Lower lobe of right lung (tissue), 2 donors: ENCODE measurements around the gene STRADA. TPM values are rescaled to one million over a fixed set of nuclear protein-coding genes. Genes with fewer than 3 reads are reported as not detected.

Experiments used
- ATAC-seq, 2 donors: fragments of 200-7000 bp; cut with Tn5 transposase; one replicate each; pipeline ENCODE4 v1.9.1; 2020 to 2022; ENCODE audit warnings: mild to moderate bottlenecking in 2 of 2, moderate library complexity in 2 of 2
- DNase-seq: peaks from one replicate; pipeline ENCODE4 v3.0.0-alpha.2; 2020
- H3K27ac ChIP-seq: fragments of 200-600 bp; one replicate; pipeline ENCODE4 v1.8.0; 2022
- H3K27me3 ChIP-seq: fragments of 200-600 bp; one replicate; pipeline ENCODE4 v1.8.0; 2022; ENCODE audit warnings: low read depth
- H3K36me3 ChIP-seq: fragments of 200-600 bp; one replicate; pipeline ENCODE4 v1.8.0; 2022; ENCODE audit warnings: mild to moderate bottlenecking
- H3K4me1 ChIP-seq: fragments of 200-600 bp; one replicate; pipeline ENCODE4 v1.8.0; 2022
- H3K4me3 ChIP-seq: fragments of 200-600 bp; one replicate; pipeline ENCODE4 v1.8.0; 2022; ENCODE audit warnings: mild to moderate bottlenecking
- H3K9me3 ChIP-seq: fragments of 200-600 bp; one replicate; pipeline ENCODE4 v1.8.0; 2022
- CTCF ChIP-seq: fragments of 200-600 bp; IDR thresholded peaks from one replicate; pipeline ENCODE4 v1.8.0; 2022; ENCODE audit warnings: antibody characterized with exemption, mild to moderate bottlenecking
- intact Hi-C: fragments of 100-400 bp; cut with DNase I; formaldehyde crosslinking; loops from one replicate; pipeline ENCODE4 v1.11.0; 2022
- total RNA-seq: library from RNA; stranded (reverse); fragmentation: NEBNext Ultra II Directional; extraction: Animal tissue kit (Norgen Biotek cat#: 25700); gene quantifications from one replicate; pipeline ENCODE4 v1.2.1, GENCODE V29; 2021
- donor health status: DM: no; HTN: yes; CAD: no; lungs with severe emphysema.

STRADA gene
- total RNA-seq, 1 donor from 2014 or later = 32.8 TPM

GRCh38 chr17:63698886-63699637, 42.5 kb downstream of the STRADA start:
- DNase-seq (peak; percentile 82), ATAC-seq (peak; percentile 51 to 55)
- H3K4me1 ChIP-seq = peaks cover 42% of the 10 kb centered on the region
- no peaks in the 10 kb centered on the region for H3K9me3 ChIP-seq
- H3K36me3 ChIP-seq = peaks cover 26% of the 10 kb centered on the region
- peak overlapping the region; percentile 84 for H3K27ac ChIP-seq
- H3K27me3 ChIP-seq = no peaks in the 10 kb centered on the region
- H3K4me3 ChIP-seq = peak overlapping the region; percentile 49
- TF ChIP-seq CTCF = no peak
- intact Hi-C loops = no loop called here

GRCh38 chr17:63698381-63698885, 43.2 kb downstream of the STRADA start:
- H3K36me3 ChIP-seq = peaks cover 26% of the 10 kb centered on the region
- intact Hi-C loops = no loop called here
- ATAC-seq = peak in 1 of 2 donors; percentile 7
- no peaks in the 10 kb centered on the region for H3K27me3 ChIP-seq
- TF ChIP-seq CTCF = no peak
- H3K27ac ChIP-seq = peak overlapping the region; percentile 84
- H3K4me1 ChIP-seq = peaks cover 42% of the 10 kb centered on the region
- H3K9me3 ChIP-seq = no peaks in the 10 kb centered on the region
- DNase-seq = no peak
- peak overlapping the region; percentile 49 for H3K4me3 ChIP-seq

GRCh38 chr17:63697341-63698286, 44.0 kb downstream of the STRADA start:
- peak; percentile 84 for DNase-seq

GRCh38 chr17:63696381-63696961, 45.1 kb downstream of the STRADA start:
- Histone ChIP-seq H3K27ac (peak overlapping the region; percentile 84), H3K27me3 (no peaks in the 10 kb centered on the region), H3K36me3 (peaks cover 41% of the 10 kb centered on the region), H3K4me1 (peaks cover 39% of the 10 kb centered on the region), H3K4me3 (no peak overlapping the region), H3K9me3 (no peaks in the 10 kb centered on the region)
- intact Hi-C loops = no loop called here
- TF ChIP-seq CTCF = peak; percentile 49
- DNase-seq = no peak
- no peak for ATAC-seq

More at GRCh38 chr17:63697341-63698286, 44.0 kb downstream of the STRADA start:
- TF ChIP-seq CTCF = peak; percentile 68
- Histone ChIP-seq H3K27me3 (no peaks in the 10 kb centered on the region), H3K9me3 (no peaks in the 10 kb centered on the region), H3K4me1 (peaks cover 42% of the 10 kb centered on the region), H3K4me3 (peak overlapping the region; percentile 49), H3K36me3 (peaks cover 30% of the 10 kb centered on the region), H3K27ac (peak overlapping the region; percentile 84)
- peak; percentile 61 to 68 for ATAC-seq
- intact Hi-C loops = no loop called here

- Histone ChIP-seq H3K4me3 (no peak overlapping the region), H3K27ac (no peak overlapping the region), H3K4me1 (peaks cover 33% of the 10 kb centered on the region), H3K27me3 (no peaks in the 10 kb centered on the region), H3K36me3 (peaks cover 47% of the 10 kb centered on the region), H3K9me3 (no peaks in the 10 kb centered on the region)
- intact Hi-C loops = no loop called here
- DNase-seq (no peak), ATAC-seq (no peak)
- TF ChIP-seq CTCF = no peak
Measured at GRCh38 chr17:63695889-63696288, 45.7 kb downstream of the STRADA start.
